ENCODE data around the gene STXBP4.

Gene STXBP4

GRCh38 chr17:55177159-55177854, 208.7 kb downstream of the STXBP4 start:
- DNase-seq: no peak

- DNase-seq: no peak
Measured at GRCh38 chr17:55177855-55178217, 209.3 kb downstream of the STXBP4 start.

GRCh38 chr17:55186937-55187770, 218.6 kb downstream of the STXBP4 start:
- DNase-seq: no peak

GRCh38 chr17:55190748-55191147, 222.2 kb downstream of the STXBP4 start:
- DNase-seq: no peak

- DNase-seq: no peak
Measured at GRCh38 chr17:55198690-55199370, 230.3 kb downstream of the STXBP4 start.

GRCh38 chr17:55200904-55201303, 232.3 kb downstream of the STXBP4 start:
- no peak for DNase-seq

GRCh38 chr17:55201308-55201932, 232.9 kb downstream of the STXBP4 start:
- DNase-seq: no peak

- no peak for DNase-seq
Measured at GRCh38 chr17:55202896-55203295, 234.3 kb downstream of the STXBP4 start.

- no peak for DNase-seq
Measured at GRCh38 chr17:55208078-55208812, 239.7 kb downstream of the STXBP4 start.

- no peak for DNase-seq
Measured at GRCh38 chr17:55210292-55210691, 241.7 kb downstream of the STXBP4 start.

- DNase-seq: no peak
Measured at GRCh38 chr17:55212880-55213279, 244.3 kb downstream of the STXBP4 start.

GRCh38 chr17:55215711-55216110, 247.1 kb downstream of the STXBP4 start:
- no peak for DNase-seq

GRCh38 chr17:55216888-55217287, 248.3 kb downstream of the STXBP4 start:
- DNase-seq: no peak

- no peak for DNase-seq
Measured at GRCh38 chr17:55219459-55219858, 250.9 kb downstream of the STXBP4 start.

GRCh38 chr17:55219934-55220333, 251.4 kb downstream of the STXBP4 start:
- no peak for DNase-seq
